Renal pelvis (tissue), 4 donors: ENCODE data around the gene STRA6. TPM values are rescaled to one million over a fixed set of nuclear protein-coding genes. Genes with fewer than 3 reads are reported as not detected.

Experiments used
- DNase-seq: peaks from one replicate; pipeline ENCODE4 v3.0.0-alpha.2; 2013
- polyA plus RNA-seq, 3 donors: library from polyadenylated mRNA; unstranded; fragments of 120-200 nt; gene quantifications; one replicate each; pipeline ENCODE4 v1.2.1, GENCODE V29; 2013; ENCODE audit not compliant: insufficient read length in 3 of 3

The STRA6 gene
- polyA plus RNA-seq, 3 donors, result 27.0 to 39.6 (median 35.0) TPM

GRCh38 chr15:74133694-74134386 is 68.7 kb downstream of the STRA6 start:
- DNase-seq, result no peak

- DNase-seq, result no peak
Observed at GRCh38 chr15:74132681-74133651, 69.6 kb downstream of the STRA6 start.

DNA sequence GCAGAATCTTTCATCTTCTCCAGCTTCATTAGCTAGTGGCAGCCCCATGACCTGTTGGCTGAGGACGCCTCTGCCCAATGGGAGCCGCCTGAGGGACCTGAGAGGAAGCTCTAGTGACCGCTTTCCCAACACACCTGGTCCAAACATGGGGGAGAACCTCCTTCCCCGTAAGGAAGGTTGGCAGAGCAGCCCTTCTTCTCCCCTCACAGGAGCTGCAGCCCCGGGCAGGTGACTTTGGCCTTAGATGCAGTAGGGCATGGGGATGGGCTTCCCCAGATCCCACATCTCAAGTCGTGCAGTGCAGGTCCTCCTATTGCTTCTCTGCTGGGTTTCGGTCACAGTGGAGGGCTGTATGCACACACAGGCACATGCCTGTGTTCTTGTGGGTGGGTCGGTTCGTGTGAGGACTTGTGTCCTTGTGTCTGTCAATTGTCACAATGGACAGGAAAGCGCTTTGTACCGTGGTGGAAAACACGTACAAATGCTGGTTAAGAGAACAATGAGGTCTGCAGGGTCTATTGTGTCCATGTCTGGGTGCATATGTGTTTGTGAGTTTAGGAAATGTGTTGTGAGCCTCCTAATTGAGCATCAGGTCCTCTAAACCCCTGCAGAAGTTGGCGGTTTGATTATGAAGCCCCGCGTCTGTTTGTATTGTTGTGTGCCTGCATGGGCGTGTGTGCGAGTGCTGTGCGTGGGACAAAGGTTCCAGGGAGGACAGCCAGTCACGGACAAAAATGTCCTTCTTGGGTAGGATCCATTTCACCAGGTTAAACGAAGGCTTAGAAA is 70.8 kb downstream of the STRA6 start:
- DNase-seq, result no peak

DNA sequence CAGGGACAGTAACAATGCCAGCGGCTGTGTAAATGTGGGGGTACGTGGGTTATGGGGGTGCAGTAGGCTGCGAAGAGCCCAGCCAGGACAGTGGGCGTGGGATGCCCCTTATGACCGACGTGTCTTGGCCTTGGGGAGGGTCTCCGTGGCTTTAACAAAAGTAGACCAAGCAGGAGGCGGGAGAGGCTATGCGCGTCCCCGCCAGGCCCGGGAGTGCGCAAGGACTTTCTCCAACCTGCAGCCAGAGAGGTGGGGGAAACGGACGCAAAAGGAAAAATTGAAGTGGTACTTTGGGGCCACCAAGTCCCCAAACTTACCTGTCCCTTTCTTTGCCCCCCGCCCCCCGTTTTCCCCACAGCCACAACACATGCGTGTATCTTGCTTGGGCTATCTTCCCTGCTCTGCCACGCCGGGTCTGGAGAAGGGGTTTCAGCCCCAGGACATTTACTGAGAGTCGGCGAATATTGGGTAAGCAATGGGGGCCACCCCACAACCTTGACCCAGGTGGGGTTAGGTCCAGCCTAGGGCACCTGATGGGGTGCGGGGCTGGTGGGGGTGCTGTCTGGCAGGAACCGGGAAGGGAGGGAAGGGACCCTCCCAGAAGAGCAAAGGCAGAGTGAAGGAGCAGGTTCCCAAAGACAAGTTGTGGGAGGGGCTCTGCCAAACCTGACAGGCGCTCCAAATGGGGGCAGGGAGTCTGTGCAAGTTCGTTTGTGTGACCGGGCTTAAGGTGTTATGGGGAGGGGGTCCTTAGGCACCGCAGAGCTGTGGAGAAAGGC is 71.5 kb downstream of the STRA6 start:
- no peak for DNase-seq

DNA sequence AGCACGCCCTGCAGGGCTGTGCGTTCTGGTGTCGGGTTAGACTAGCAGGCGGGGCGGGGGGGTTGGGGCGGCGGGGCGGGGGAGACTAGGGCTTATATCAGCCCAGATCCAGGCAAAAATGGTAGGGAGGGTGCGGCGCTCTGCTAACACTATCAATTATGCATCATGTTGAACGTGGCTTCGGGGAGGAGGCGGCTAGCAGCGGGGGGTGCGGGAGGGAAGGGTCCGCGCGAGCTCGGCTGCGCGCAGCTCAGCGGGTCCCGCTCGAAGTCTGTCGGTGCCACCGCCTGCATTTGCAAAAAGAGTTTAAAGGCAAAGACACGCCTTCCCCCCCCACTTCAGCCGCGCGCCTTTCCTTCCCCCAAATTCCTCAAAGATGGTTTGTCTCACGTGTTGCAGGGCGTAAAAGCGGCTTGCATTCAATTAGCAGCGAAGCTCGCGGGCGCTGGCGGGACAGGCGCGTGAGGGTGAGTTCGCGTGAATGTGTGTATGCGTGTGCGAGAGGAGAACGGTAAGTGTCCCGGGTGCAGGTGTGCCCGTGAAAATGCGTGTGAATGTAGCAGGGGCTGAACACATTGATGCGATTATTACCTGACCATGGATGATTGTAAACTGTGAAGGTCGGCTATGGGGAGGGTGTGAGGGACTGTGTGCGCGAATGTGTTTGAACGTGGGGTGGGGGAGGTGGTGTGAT is 72.3 kb downstream of the STRA6 start, which contains the start of gene ISLR2:
Gene ISLR2, plus strand, starts transcription at position 432 of the 694 bp plus-strand sequence. CDS start 2,169 bp downstream, outside the sequence.
- no peak for DNase-seq

DNA sequence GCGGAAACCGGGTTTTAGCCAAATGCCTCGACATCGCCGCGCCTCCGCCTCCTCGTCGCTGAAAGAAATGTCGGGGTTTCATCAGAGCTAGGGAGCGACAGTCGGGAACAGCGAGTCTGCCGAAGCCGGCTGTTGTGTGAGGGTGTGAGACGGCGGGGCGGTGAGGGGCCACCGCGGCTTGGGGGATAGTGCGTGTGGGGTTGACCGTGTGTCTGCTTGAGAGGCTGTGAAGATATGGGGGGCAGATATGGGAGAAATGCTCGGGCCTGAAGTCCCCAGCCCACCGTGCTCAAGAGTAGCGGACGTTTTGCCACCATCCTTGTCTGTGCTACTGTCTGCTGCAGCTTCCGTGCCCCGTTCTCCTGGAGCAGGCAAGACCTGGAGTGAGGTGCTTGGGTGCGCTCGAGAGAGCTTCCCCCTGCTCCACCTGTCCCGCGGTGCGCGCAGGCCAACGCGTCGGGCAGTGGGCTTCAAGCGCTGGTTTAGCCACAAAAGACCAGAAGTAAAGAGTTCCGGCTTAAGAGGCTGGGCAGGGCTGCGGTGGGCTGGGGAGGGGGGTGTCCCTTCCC is 72.9 kb downstream of the STRA6 start:
- no peak for DNase-seq

Other genes starting within 250 kb of the STRA6 start
- 10 to 100 TPM; 13.6 to 15.0 (median 14.2) TPM for gene STOML1, start 210.5 kb downstream of the STRA6 start, polyA plus RNA-seq
- gene PML, start 208.1 kb downstream of the STRA6 start, polyA plus RNA-seq, result 10 to 100 TPM; 33.6 to 37.7 (median 34.8) TPM
- under 1 TPM in 1 of 3 donors, not detected in 2; 0.18 TPM for gene GOLGA6A, start 120.2 kb downstream of the STRA6 start, polyA plus RNA-seq
- gene ISLR2, start 72.2 kb downstream of the STRA6 start, polyA plus RNA-seq, result under 1 TPM; 0.39 to 0.97 (median 0.88) TPM
- 10 to 100 TPM; 33.2 to 69.0 (median 46.3) TPM for gene ISLR, start 29.1 kb downstream of the STRA6 start, polyA plus RNA-seq
- 1 to 10 TPM; 4.7 to 9.1 (median 8.7) TPM for gene CCDC33, start 33.5 kb upstream of the STRA6 start, polyA plus RNA-seq
- 1 to 10 TPM; 1.6 to 3.0 (median 2.2) TPM for gene CYP11A1, start 164.9 kb upstream of the STRA6 start, polyA plus RNA-seq
- gene SEMA7A, start 231.2 kb upstream of the STRA6 start, polyA plus RNA-seq, result 1 to 10 TPM; 5.0 to 8.0 (median 6.8) TPM